WTC11 (cell line): ENCODE measurements around the gene NOL12. TPM values are rescaled to one million over a fixed set of nuclear protein-coding genes. Genes with fewer than 3 reads are reported as not detected.
A peak's percentile ranks its signal among the peaks of the same experiment; 100 is the strongest.

Source experiments
- AR ChIP-seq: fragments of 250-450 bp; sonication (Bioruptor Pico); IDR thresholded peaks from 2 replicates; pipeline ENCODE4 v1.9.0; 2021; ENCODE audit warnings: mild to moderate bottlenecking
- CREB1 ChIP-seq: sonication (generic); formaldehyde crosslinking; IDR thresholded peaks from 2 replicates; pipeline ENCODE4 v1.8.0; 2023; ENCODE audit warnings: mild to moderate bottlenecking, missing genetic modification reagents
- CTCF ChIP-seq: fragments of 200-600 bp; IDR thresholded peaks from 2 replicates; pipeline ENCODE4 v1.8.0; 2022; ENCODE audit warnings: antibody characterized with exemption
- E2F1 ChIP-seq: sonication (generic); formaldehyde crosslinking; IDR thresholded peaks from 2 replicates; pipeline ENCODE4 v1.8.0; 2022; ENCODE audit warnings: mild to moderate bottlenecking, missing genetic modification reagents
- ELF4 ChIP-seq: sonication (generic); formaldehyde crosslinking; IDR thresholded peaks from 2 replicates; pipeline ENCODE4 v1.8.1; 2022; ENCODE audit warnings: low read depth, mild to moderate bottlenecking, moderate library complexity, missing genetic modification reagents
- EMX1 ChIP-seq: fragments of 250-450 bp; sonication (Bioruptor Pico); IDR thresholded peaks from 2 replicates; pipeline ENCODE4 v1.8.0; 2021; ENCODE audit warnings: mild to moderate bottlenecking
- ESRRA ChIP-seq: sonication (generic); formaldehyde crosslinking; IDR thresholded peaks from 2 replicates; pipeline ENCODE4 v1.8.1; 2022; ENCODE audit warnings: mild to moderate bottlenecking, missing genetic modification reagents, borderline replicate concordance
- FOXP1 ChIP-seq: sonication (generic); formaldehyde crosslinking; IDR thresholded peaks from 2 replicates; pipeline ENCODE4 v1.8.0; 2022; ENCODE audit warnings: missing genetic modification reagents, mild to moderate bottlenecking, moderate library complexity, borderline replicate concordance
- GABPB1 ChIP-seq: sonication (generic); formaldehyde crosslinking; IDR thresholded peaks from 2 replicates; pipeline ENCODE4 v1.8.1; 2023; ENCODE audit warnings: mild to moderate bottlenecking, missing genetic modification reagents
- GRHL2 ChIP-seq: fragments of 250-450 bp; sonication (Bioruptor Pico); IDR thresholded peaks from 2 replicates; pipeline ENCODE4 v1.8.0; 2022; ENCODE audit warnings: mild to moderate bottlenecking, moderate library complexity; ENCODE audit not compliant: insufficient replicate concordance, severe bottlenecking
- IRF1 ChIP-seq: sonication (generic); formaldehyde crosslinking; IDR thresholded peaks from 2 replicates; pipeline ENCODE4 v1.8.0; 2023; ENCODE audit warnings: missing genetic modification reagents
- MAX ChIP-seq: sonication (generic); formaldehyde crosslinking; IDR thresholded peaks from 2 replicates; pipeline ENCODE4 v1.8.0; 2022; ENCODE audit warnings: mild to moderate bottlenecking, missing genetic modification reagents
- NFE2L1 ChIP-seq: sonication (generic); formaldehyde crosslinking; IDR thresholded peaks from 2 replicates; pipeline ENCODE4 v1.8.1; 2023; ENCODE audit warnings: missing genetic modification reagents
- RELA ChIP-seq: sonication (generic); formaldehyde crosslinking; IDR thresholded peaks from 2 replicates; pipeline ENCODE4 v1.8.1; 2022; ENCODE audit warnings: missing genetic modification reagents, mild to moderate bottlenecking, borderline replicate concordance
- SMAD3 ChIP-seq: sonication (generic); formaldehyde crosslinking; IDR thresholded peaks from 2 replicates; pipeline ENCODE4 v1.8.0; 2022; ENCODE audit warnings: missing genetic modification reagents, mild to moderate bottlenecking, borderline replicate concordance
- SMAD4 ChIP-seq: sonication (generic); formaldehyde crosslinking; IDR thresholded peaks from 2 replicates; pipeline ENCODE4 v1.8.0; 2022; ENCODE audit warnings: mild to moderate bottlenecking, missing genetic modification reagents
- SP1 ChIP-seq: sonication (generic); formaldehyde crosslinking; conservative IDR thresholded peaks from 2 replicates; pipeline ENCODE4 v1.8.1; 2022; ENCODE audit warnings: missing genetic modification reagents
- TP53 ChIP-seq: sonication (generic); formaldehyde crosslinking; IDR thresholded peaks from 2 replicates; pipeline ENCODE4 v1.8.1; 2023; ENCODE audit warnings: mild to moderate bottlenecking, missing genetic modification reagents
- ZBTB21 ChIP-seq: sonication (generic); formaldehyde crosslinking; IDR thresholded peaks from 2 replicates; pipeline ENCODE4 v1.8.1; 2023; ENCODE audit warnings: mild to moderate bottlenecking, missing genetic modification reagents, borderline replicate concordance
- ZNF281 ChIP-seq: sonication (generic); formaldehyde crosslinking; IDR thresholded peaks from 2 replicates; pipeline ENCODE4 v1.8.0; 2023; ENCODE audit warnings: mild to moderate bottlenecking, missing genetic modification reagents
- ZNF317 ChIP-seq: sonication (generic); formaldehyde crosslinking; IDR thresholded peaks from 2 replicates; pipeline ENCODE4 v1.8.1; 2023; ENCODE audit warnings: low read depth, mild to moderate bottlenecking, moderate library complexity, missing genetic modification reagents, borderline replicate concordance
- ZNF416 ChIP-seq: fragments of 250-450 bp; sonication (Bioruptor Pico); IDR thresholded peaks from 2 replicates; pipeline ENCODE4 v1.9.0; 2021; ENCODE audit warnings: mild to moderate bottlenecking, inconsistent platforms
- ZNF532 ChIP-seq: fragments of 250-450 bp; sonication (Bioruptor Pico); IDR thresholded peaks from 2 replicates; pipeline ENCODE4 v1.9.0; 2021; ENCODE audit warnings: mild to moderate bottlenecking, borderline replicate concordance
- total RNA-seq: library from RNA; stranded (reverse); gene quantifications from 3 replicates; pipeline ENCODE4 v1.2.3, GENCODE V29; 2021

Gene NOL12
- total RNA-seq, 1 experiment from 2014 or later, result 24.9 TPM

- TF ChIP-seq NFE2L1 (CRISPR knock-in tag), result peak; percentile 83; the same call in 1 of the 2 replicates
- TF ChIP-seq ZNF416 (CRISPR knock-in tag), result no peak
- TF ChIP-seq IRF1 (CRISPR knock-in tag), result no peak
- peak; percentile 95 for TF ChIP-seq MAX (CRISPR knock-in tag)
- no peak for TF ChIP-seq SMAD4 (CRISPR knock-in tag)
- 0 out of 2 replicates have a peak, but pooled peaks have one; percentile 69 for TF ChIP-seq CREB1 (CRISPR knock-in tag)
- 0 out of 2 replicates have a peak, but pooled peaks have one; percentile 9 for TF ChIP-seq GABPB1 (CRISPR knock-in tag)
- TF ChIP-seq ZNF317, result no peak
- TF ChIP-seq FOXP1 (CRISPR knock-in tag), result peak; percentile 64; the same call in 1 of the 2 replicates
- TF ChIP-seq SMAD3 (CRISPR knock-in tag), result no peak
- TF ChIP-seq ZNF281 (CRISPR knock-in tag), result 0 out of 2 replicates have a peak, but pooled peaks have one; percentile 84
- TF ChIP-seq GRHL2, result no peak
- TF ChIP-seq AR, result no peak
- peak; percentile 66 for TF ChIP-seq SP1 (CRISPR knock-in tag)
- TF ChIP-seq TP53 (CRISPR knock-in tag), result no peak
- TF ChIP-seq RELA (CRISPR knock-in tag), result no peak
- 0 out of 2 replicates have a peak, but pooled peaks have one; percentile 36 for TF ChIP-seq ZBTB21 (CRISPR knock-in tag)
- no peak for TF ChIP-seq EMX1 (CRISPR knock-in tag)
- TF ChIP-seq CTCF, result no peak
- TF ChIP-seq ESRRA (CRISPR knock-in tag), result no peak
- TF ChIP-seq ELF4 (CRISPR knock-in tag), result no peak
- TF ChIP-seq E2F1, result peak; percentile 53; the same call in 1 of the 2 replicates
- no peak for TF ChIP-seq ZNF532 (CRISPR knock-in tag)
These were observed 9.2 kb upstream of the NOL12 start (continued) for GRCh38 chr22:37676736-37677492.
